NCI-H146 treated with DMSO at 0.1 percent for 48 hours (cell line): ENCODE measurements around the gene SH3RF1.
A peak's percentile ranks its signal among the peaks of the same experiment; 100 is the strongest.
"Not testable (repeated sequence)": the region's sequence is repeated elsewhere in the genome, so short reads cannot be mapped to it uniquely, and the experiment has no call there.

ENCODE experiments used
- DNase-seq: peaks from one replicate; lab custom pipeline; 2025; ENCODE audit not compliant: unreplicated experiment; lab: John Stamatoyannopoulos, UW

Gene SH3RF1

DNA sequence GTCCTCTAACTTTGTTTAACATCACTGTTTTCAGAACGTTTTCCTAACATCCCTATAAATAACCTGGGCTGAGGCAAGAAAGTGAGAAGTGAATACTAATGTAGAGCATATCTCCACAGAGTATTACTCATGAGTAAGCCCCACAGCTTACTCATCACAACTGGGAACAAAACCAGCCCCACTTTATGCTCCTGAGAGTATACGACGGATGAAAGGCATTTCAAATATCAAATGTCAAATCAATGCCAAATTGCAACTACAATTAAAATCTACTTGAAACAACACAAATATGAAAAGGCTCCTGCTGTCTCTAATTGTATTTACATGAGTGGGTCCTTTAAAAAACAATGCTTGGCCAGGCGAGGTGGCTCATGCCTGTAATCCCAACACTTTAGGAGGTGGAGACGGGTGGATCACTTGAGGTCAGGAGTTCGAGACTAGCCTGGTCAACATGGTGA, 41.2 kb downstream of the SH3RF1 start:
- DNase-seq = peak; percentile 1

DNA sequence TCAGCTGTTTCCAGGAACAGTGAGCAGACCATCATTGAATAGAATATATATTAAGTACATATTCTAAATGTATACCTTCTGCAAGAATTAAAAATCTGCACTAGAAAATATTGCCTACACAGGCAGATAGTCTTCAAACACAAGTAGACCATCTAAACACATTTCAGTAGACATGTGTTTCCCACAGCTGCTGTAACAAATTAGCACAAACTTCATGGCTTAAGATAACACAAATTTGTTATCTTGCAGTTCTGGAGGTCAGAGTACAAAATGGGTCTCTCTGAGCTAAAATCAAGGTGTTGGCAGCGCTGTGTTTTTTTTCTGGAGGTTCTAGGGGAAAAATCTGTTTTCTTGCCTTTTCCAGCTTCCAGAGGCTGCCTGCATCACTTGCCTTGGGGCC, 42.7 kb downstream of the SH3RF1 start:
- DNase-seq = no peak

DNA sequence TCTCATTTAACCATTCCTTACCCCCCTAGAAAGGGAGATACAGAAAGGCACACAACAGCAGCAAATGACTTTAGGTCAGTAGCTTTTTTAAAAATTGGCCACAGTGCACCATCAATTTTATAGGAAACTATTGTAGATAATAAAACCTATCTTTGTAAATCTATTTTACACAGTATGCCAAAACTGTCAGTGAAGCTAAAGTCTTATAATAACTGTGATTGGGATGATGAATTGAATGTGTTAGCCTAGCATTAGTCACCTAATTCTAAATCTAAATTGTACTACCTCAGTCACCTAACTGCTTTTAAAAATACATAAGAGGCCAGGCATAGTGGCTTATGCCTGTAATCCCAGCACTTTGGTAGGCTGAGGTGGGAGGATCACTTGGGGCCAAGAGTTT, 44.2 kb downstream of the SH3RF1 start:
- no peak for DNase-seq

DNA sequence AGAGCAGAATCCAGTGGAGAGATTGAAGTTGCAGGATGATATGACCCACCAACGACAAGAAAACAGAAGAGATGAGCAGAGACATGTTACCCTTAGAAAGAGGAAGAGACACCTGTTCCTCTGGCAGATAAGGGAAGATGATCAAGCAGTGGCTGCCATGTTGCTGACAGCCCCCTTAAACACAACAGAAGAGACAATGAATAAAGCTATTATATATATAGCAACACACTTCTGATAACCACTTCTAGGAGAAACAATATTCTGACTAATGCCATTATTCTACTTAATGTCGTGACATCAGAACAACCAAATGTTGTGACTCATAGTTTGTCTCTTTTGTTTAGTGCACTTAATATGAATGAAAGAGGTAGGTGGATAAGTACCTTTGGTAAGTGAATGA, 44.9 kb downstream of the SH3RF1 start:
- no peak for DNase-seq

DNA sequence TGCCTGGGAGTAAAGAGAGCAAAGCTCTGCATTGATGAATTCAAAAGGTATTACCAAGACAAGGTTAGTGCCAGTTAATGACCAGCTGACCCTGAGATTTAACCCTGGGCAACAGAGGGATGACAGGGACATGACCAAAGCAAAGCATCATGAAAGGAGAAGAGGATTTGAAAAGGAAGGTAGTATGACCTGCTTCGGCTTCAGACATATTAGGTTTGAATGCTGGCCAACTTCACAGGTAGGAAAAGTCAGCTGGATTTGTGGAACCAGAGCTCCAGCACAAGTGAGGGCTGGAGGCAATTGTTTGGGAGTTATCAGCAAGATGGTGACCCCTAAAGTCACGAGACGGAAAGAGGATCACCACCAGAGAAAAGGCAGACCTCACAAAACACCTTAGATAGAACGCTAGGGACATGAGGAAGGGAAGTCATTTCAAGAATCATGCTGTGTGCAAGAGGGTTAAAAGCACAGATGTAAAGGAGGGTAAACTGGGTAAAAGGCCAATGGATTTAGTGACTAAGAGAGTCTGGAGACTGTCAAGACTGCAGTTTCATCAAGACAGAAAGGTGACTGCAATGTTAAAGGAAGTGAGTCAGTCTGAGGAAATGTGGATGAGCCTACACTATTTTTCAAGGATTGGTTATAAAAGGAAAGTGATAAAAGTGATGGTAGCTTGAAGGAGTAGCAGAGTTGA, 45.6 kb downstream of the SH3RF1 start:
- no peak for DNase-seq

DNA sequence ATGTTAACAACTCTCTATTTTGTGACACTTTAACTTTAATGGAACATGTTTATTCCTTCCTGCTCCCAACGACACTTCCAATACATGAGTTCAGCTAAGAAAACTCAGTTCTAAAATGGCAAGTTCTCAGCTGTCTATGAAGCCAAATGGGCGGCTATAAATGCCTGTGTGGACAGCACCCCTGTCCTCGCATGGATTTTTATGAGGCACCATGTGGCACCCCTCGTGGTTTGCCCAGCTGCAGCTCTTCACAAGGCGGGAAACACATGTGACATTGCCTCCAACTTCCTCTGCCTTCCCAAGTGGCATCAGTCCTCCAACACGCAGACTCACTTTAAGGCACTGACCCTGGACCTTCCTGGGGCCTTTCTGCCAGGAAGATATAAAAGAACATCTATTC, 48.0 kb downstream of the SH3RF1 start:
- no peak for DNase-seq

DNA sequence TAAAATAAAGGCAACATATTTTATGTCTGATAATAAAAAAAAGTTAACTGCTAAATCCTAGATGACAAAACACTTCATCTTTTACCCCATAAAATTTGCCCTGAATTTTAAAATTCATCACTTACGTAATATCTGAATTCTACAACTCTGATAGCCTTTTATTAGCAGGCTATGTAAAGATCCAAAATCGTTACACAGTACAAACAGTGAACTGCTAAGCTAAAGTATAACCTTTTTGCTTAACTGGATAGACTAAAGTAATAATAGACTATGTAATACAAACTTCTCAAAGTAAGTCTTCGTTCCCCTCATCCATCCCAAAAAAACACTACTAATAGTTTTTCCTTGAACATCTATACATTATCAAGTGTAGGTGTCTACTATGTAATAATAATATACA, 49.1 kb downstream of the SH3RF1 start:
- DNase-seq = no peak

DNA sequence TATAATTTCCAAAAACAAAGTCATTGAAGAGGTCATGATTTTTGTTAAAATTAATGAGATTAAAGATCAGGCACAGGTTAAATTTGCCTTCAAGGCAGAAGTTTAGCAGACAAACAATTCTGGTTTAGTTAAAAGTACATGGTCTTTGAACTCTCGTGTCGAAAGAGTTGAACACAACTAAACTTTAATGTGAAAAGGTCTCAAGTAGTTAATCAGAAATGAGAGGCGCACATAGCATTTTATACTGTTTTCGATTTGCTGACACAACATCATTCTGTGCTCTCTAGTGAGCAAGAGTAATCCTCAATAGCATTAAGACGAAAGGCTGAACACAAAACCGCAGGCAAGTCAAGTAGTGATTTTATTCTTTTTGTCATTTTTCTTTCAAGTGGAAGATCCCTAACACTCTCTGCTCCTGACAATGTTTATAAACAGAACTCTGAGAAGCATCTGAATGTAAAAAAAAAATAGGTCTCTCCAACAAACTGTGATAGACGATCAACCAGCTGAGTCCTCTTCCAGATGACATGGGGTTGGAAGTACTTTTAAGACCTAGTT, 49.8 kb downstream of the SH3RF1 start:
- DNase-seq = no peak

DNA sequence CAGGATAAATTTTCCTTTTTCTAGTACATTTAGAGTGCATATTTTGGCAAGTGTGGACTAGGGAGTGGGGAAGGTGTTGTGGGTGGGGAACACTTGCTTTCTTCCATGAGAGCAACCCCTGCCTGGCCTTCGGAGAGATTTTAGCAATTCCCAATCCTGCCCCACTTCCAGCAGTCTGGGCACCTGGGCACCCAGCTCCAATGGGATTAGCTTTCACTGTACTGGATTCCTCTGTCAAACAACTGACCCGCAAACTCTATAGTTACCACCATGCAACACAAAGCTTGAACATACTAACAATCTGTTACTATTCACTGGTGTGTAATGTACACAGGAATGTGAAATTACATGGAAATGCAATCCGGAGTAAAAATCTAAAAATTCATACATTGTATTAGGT, 50.3 kb downstream of the SH3RF1 start:
- DNase-seq = no peak

DNA sequence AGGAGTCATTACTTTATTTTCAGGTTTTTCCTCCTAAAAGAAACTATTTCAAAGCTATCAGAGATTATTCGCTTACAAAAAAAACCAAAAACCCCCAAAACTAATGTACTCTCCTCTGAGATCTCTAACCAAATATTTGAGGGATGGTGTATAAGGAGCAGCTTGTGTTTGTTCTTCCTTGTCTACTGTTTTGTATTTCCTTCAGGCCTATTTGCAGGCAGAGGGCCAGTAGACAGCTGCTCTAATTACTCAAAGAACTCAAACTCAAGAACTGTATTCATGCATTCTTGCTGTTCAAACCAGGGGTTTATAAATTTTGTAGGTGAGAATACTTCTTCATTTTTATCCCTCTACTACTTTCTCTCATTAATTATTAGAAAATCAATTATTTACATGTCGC, 51.3 kb downstream of the SH3RF1 start:
- DNase-seq = no peak

DNA sequence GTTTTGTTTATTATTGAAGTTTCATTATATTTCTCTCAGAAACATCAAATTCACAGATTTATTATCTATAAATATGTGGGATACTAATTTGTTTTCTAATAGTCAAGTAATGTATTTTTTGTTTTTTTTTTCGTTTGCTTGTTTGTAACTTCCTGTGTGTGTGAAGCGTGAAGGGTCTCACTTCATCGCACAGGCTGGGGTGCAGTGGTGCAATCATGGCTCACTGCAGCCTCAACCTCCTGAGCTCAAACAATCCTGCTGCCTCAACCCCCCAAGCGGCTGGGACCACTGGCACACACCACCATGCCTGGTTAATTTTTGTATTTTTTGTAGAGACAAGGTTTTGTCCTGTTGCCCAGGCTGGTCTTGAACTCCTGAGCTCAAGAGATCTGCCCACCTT, 55.1 kb downstream of the SH3RF1 start:
- DNase-seq = no peak

DNA sequence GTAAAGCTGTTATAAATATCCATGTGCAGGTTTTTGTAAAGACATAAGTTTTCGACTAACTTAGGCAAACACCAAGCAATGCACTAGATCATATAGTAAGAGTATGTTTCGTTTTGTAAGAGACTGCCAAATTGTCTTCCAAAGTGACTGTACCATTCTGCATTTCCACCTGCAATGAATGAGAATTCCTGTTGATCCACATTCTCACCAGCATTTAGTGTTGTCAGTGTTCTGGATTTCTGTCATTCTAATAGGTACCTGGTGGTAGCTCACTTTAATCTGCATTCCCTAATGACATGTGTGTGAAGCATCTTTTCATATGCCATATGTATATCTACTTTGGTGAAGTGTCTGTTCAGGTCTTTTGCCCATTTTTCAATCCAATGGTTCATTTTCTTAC, 57.8 kb downstream of the SH3RF1 start:
- no peak for DNase-seq

DNA sequence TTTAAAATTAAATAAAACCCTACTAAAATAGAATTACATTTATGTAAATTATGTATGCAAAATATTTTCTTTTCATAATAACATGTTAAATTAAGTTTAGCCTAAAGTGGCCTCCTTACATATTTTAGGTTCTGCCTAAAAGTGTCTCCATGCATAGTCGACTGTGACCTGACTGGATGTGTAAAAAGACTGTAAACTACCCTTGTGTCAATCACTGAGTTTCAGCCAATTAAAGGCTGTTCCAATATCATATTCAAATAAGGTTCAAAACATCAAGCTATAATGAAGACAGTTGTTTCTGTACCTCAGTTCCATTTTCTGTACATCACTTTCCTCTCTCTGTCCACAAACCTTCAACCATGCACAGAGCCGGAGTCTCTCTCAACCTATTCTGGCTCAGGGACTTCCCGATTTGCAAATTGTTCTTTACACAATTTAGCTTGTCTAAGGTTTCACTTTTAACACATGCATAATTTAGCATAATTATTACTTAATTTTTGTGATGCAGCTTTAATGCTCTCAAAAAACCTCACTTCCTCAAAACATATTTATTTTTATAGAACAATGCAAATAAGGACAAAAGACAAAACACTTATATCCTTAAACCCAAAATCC, 60.1 kb downstream of the SH3RF1 start:
- DNase-seq = no peak

DNA sequence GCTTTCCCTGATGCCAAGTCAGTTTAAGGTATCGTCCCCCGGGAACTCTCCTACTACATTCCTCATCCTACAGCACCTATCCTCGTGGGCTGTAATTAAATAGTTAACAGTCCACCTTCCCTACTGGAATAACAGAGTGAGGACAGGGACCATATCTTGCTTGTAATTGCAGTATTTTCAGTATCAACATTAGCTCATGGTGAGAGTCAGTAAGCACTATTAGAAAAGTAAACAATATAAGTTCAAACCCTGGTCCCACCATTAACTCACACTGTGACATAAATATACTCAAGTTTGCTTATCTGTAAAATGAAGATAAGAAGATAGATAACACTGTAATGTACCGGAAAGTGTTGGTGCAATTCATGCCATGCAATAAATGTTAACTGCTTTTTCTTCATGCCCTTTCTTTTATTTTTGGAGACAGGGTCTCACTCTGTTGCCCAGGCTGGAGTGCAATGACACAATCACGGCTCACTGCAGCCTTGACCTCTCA, 61.3 kb downstream of the SH3RF1 start:
- DNase-seq = peak; percentile 18

DNA sequence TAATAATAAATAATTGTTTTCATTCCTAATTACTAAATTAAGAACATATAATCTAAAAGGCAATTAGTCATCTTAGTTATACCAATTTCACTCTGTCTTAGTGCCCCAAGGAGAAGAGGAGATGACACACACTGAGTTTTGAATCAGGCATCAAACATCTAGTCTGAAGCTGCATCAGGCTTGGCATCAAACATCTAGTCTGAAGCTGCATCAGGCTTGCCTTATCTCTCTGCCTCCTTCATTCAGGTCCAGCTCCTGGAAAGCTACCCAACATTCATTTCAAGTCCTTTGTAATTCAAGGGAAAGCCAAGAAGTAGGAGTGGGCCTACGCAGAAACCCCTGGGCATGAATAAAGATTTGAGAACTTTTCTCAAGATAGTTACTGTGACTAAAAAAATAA, 62.2 kb downstream of the SH3RF1 start:
- no peak for DNase-seq

DNA sequence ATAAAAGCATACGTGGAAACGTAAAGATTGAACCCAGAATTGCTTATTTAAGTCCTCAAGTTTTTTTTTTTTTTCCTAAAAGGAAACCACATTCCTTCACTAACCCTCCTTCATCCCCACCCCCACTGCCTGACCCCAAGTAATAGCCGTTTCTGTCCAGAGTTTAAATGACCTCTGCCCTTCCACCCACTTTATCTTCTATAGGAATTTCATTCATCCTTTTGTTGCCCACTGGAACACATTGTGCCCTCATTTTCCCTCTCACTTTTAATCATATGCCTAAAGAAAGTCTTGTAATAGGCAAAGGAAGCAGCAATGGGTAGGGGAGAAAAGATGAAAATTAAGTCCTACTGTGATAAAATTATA, 62.7 kb downstream of the SH3RF1 start:
- no peak for DNase-seq

DNA sequence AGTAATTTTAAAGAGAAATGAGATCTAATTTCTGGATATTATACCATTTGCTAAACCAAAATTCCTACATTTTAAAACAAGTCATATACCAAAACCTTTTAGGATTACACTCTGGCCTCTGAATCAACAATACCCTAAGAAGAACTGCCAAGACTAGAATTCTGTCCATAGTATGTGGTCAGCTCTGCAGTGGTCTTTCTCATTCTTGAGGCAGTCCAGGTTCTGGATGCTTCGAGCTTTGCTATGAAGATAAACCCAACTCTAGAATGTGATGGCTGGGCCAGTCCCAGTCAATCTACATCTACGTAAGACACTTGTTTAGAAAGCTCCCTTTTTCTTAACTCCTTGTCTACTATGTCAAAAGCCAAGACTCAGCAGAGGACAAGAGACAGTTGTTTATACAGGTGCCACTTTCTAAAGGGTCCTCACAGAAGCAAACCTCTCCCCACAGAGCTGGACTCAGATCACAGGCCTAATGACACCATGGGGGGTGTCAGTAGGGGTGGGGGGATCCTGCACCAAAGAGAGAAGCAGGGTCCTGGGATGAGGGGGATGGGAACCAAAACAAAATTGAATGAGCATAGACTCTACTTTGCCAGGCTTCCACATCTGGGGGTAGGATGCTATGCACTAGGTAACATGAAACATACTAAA, 63.2 kb downstream of the SH3RF1 start:
- DNase-seq = no peak

DNA sequence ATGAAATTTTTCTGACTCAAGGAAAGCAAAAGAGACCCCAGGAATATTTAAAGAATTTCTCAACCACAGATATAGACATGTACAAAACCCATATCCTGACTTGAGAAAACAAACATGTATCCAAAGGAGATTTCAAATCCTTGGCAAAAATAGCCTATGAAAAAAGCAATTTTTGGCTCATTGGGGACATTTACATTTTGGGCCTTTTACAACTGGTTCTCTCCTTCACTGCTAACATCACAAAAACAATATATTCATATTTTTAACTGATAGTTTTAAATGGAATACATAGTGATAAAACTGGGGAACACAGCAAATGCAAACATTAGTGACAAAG, 65.0 kb downstream of the SH3RF1 start:
- DNase-seq = no peak

DNA sequence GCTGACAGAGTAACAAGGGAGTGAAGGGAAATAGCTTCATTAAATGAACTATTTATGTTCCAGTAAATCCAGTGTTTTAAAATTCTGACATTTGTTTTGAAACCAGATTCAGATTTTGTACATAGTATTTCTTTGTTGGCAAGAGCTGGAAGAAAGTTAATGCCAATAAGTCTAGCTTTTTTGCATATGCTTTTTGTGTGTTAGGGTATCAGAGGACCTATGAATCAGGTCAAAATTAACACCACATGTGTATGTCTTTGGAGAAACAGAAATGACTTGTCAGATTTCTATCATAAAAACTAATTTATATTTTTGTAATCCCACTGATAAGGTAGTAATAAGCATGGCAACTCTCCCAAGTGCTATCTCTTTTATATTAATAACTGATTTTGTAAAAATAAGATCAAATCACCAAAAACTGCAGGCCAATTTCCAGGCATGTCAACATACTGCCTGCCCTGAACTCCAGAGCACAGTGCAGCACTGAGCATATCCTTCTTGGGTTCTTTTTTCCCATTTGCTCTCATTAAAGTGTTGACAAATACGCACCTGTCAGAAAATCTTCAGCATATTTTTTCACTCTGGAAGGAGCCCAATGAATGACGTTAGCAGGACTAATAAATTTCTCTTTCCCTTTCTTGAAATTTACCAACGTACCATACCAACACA, 65.5 kb downstream of the SH3RF1 start:
- no peak for DNase-seq

DNA sequence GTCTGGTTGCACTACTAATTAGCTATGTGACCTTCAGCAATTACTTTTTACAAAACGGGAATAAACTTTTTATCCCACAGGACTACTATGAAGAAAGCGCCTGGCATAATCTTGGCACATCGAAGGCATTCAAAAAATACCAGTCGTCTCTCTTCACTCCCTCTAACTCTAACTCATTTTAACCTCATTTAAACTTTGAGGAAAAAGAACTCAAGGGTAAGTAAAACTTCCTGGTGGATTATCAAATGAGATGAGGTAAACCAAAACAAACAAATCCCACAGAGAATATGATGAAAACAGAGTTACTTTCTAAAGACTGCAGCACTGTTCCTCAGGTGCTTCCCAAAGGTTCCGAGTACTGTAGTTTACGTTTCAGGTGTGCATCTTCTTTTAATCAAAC, 66.9 kb downstream of the SH3RF1 start:
- no peak for DNase-seq

DNA sequence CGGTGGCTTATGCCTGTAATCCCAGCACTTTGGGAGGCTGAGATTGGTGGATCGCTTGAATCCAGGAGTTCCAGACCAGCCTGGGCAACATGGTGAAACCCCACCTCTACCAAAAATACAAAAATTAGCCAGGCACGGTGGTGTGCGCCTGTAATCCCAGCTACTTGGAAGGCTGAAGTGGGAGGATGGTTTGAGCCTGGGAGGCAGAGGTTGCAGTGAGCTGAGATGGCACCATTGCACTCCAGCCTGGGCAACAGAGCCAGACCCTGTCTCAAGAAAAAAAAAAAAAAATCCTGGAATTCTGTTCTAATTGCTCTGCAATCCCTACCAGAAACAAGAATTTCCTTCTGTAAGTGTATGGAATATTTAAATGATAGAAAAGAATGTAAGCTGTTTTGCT, 67.5 kb downstream of the SH3RF1 start:
- not testable (repeated sequence) for DNase-seq

DNA sequence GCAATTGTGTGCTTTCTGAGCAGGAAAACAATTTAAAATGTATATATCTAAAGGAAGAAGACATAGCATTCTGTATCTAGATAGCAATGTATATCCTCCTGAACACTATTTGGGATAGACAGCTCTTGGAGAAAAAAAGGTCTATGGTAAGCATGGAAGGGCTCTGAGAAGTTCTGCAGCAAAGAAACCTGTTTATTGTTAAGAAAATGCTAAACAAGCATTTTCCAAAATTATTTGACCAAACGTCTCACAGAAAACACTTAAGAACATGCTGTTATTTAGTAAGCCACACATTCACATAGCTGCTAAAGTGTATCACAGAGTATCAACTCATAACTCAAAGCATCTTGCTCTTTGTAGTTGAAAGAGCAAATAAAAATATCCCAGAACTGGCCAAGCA, 67.9 kb downstream of the SH3RF1 start:
- no peak for DNase-seq
